GM12872 (cell line): Measurements from ENCODE around the gene PALLD.

Experiments used
- TF ChIP-seq, protein P1 (sequence below): IDR thresholded peaks from 3 replicates; pipeline ENCODE4 v1.5.1; 2011; ENCODE audit warnings: low read depth, mild to moderate bottlenecking, low read length, moderate library complexity; ENCODE audit not compliant: insufficient read depth

PALLD gene

DNA sequence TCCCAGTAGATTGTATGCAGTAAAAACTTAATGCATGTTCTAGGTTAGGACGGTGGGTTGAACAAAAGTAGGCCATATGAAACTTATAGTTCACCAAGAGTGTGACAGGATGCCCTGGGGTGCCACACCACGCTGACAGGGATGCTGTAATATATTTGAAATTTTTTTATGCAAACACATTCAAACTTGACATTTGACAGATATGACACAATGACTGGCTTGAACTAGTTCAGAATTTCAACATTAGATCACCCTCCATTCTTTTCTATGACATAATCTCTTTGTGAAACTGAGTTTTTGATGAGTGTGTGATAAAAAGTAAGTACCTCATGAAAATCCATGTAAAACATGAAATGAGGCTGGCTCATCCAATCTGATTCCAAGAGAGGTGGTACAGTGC, 198.4 kb downstream of the PALLD start:
- TF ChIP-seq, protein P1, sequence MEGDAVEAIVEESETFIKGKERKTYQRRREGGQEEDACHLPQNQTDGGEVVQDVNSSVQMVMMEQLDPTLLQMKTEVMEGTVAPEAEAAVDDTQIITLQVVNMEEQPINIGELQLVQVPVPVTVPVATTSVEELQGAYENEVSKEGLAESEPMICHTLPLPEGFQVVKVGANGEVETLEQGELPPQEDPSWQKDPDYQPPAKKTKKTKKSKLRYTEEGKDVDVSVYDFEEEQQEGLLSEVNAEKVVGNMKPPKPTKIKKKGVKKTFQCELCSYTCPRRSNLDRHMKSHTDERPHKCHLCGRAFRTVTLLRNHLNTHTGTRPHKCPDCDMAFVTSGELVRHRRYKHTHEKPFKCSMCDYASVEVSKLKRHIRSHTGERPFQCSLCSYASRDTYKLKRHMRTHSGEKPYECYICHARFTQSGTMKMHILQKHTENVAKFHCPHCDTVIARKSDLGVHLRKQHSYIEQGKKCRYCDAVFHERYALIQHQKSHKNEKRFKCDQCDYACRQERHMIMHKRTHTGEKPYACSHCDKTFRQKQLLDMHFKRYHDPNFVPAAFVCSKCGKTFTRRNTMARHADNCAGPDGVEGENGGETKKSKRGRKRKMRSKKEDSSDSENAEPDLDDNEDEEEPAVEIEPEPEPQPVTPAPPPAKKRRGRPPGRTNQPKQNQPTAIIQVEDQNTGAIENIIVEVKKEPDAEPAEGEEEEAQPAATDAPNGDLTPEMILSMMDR = no peak

GRCh38 chr4:168696280-168696679, 199.4 kb downstream of the PALLD start:
- TF ChIP-seq, protein P1 = no peak

DNA sequence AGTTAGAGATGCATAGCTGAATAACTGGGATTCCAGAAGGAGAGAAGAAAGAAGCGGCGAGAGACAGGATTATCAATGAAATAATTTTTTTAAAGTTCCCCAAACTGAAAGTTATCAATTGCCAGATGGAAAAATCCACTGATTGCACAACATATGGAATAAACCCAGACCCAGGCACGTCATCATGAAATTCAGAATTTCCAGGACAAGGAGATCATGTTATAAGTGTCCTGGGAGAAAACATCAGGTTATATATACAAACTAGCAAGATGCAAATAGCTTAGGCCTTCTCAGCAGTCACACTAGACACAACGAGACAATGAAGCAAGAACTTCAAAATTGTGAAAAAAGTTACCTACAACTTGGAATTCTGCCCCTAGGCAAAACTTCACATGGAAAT, 200.0 kb downstream of the PALLD start:
- TF ChIP-seq, protein P1 = no peak

GRCh38 chr4:168699224-168699878, 202.5 kb downstream of the PALLD start:
- TF ChIP-seq, protein P1 = no peak

- TF ChIP-seq, protein P1 = no peak
Measured at GRCh38 chr4:168701061-168701460, 204.2 kb downstream of the PALLD start.

DNA sequence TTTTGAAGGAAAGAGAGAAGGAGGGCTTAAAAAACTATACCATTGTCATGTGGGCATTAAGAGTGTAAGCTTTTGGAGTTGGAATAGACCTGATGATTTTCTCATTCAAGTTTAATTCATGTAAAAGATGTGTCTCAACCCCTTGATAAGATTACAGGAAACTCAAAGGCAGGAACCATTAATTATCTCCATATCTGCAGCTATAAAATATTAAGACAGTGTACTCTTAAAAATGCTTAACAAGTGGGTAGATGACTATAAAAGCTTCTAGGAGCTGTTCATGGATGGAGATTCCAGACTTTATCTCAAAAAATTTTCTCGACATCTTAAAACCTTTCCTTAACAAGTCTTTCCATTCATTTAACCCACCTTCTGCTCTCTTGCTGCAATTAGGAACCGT, 208.3 kb downstream of the PALLD start:
- TF ChIP-seq, protein P1 = no peak

GRCh38 chr4:168707205-168707604, 210.4 kb downstream of the PALLD start:
- TF ChIP-seq, protein P1 = no peak
